Adrenal gland (tissue), 5 donors: ENCODE measurements around the gene PDZD7.

Experiments
- POLR2A ChIP-seq, 2 donors: fragments of 450-650 bp; IDR thresholded peaks; one replicate each; pipeline ENCODE4 v1.6.1; 2017; ENCODE audit warnings: antibody characterized with exemption in 2 of 2, mild to moderate bottlenecking in 2 of 2, moderate library complexity in 1 of 2
- TF ChIP-seq, protein P1 (sequence below), 6 experiments: fragments of 450-650 bp in 4 of 6; fragments of 200-600 bp in 2 of 6; sonication (generic) in 1 of 6; IDR thresholded peaks; 1 replicate in 5 of 6; 2 replicates in 1 of 6; pipeline versions ENCODE4 v1.5.1 to v1.8.0; 2016 to 2021; ENCODE audit warnings: antibody characterized with exemption in 6 of 6, mild to moderate bottlenecking in 2 of 6, moderate library complexity in 1 of 6
- donor health status: DM: no; HTN: no; CAD: no.

GRCh38 chr10:101076630-101077029 lies 45.7 kb upstream of the PDZD7 start:
- TF ChIP-seq, protein P1, sequence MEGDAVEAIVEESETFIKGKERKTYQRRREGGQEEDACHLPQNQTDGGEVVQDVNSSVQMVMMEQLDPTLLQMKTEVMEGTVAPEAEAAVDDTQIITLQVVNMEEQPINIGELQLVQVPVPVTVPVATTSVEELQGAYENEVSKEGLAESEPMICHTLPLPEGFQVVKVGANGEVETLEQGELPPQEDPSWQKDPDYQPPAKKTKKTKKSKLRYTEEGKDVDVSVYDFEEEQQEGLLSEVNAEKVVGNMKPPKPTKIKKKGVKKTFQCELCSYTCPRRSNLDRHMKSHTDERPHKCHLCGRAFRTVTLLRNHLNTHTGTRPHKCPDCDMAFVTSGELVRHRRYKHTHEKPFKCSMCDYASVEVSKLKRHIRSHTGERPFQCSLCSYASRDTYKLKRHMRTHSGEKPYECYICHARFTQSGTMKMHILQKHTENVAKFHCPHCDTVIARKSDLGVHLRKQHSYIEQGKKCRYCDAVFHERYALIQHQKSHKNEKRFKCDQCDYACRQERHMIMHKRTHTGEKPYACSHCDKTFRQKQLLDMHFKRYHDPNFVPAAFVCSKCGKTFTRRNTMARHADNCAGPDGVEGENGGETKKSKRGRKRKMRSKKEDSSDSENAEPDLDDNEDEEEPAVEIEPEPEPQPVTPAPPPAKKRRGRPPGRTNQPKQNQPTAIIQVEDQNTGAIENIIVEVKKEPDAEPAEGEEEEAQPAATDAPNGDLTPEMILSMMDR (IDR thresholded peaks at IDR 0.05), result no peak
- TF ChIP-seq POLR2A (IDR thresholded peaks at IDR 0.05), result no peak
